ENCODE data around the gene QDPR. TPM values are rescaled to one million over a fixed set of nuclear protein-coding genes. Genes with fewer than 3 reads are reported as not detected.

The QDPR gene
- total RNA-seq, 2 donors from 2014 or later, result 5.8 to 14.8 TPM

GRCh38 chr4:17514865-17515264, 3.0 kb upstream of the QDPR start, which contains the start of gene CLRN2:
CLRN2 (plus strand) TSS chr4:17515165; CDS start chr4:17515267, 102 bp downstream.
- H3K27ac ChIP-seq, result no peak within 1 kb of the TSS
- no peak for DNase-seq (ENCODE audit: low spot score)

DNA sequence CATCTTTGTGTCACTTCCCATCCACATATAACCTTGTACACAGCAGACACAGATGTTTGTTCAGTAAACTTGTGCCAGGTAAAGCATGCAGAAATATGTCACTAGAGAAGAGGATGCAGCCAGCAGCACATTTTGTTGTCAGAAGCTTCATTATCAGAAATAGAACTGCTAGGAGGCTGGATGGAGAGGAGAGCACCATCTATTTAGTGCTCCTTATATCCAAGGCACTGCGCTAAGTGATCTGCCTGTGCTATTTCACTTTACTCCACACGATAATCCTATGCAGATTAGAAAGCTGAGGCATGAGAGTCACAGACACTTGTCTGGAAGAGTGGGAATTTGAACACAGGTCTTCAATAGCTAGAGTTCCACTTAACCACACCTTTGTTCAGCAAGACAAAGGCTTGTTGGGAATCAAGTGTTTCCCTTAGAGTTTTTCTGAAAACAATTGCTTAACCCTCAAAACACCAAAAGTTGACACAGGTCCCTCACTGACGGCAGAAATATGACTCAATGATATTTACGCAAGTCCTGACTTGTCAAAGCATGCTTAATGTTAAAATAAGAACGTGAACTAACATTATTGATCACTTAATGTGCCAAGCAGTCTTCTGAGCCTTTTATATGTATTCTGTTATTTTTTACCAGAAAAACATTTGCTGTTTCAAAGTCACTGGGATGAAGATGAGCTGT, 1.2 kb upstream of the QDPR start:
- no peak for DNase-seq (ENCODE audit: low spot score)
- Histone ChIP-seq H3K4me3 (no peak overlapping the region), H3K27me3 (no peaks in the 10 kb centered on the region), H3K4me1 (peaks cover 0 to 18% of the 10 kb centered on the region in 2 donors), H3K9me3 (no peaks in the 10 kb centered on the region), H3K27ac (no peak overlapping the region), H3K36me3 (peaks cover 2% of the 10 kb centered on the region)
- no peak for TF ChIP-seq CTCF (IDR thresholded peaks at IDR 0.05)

More at GRCh38 chr4:17514865-17515264, 3.0 kb upstream of the QDPR start, which contains the start of gene CLRN2:
- Histone ChIP-seq H3K9me3 (no peaks in the 10 kb centered on the region), H3K4me3 (no peak within 1 kb of the TSS), H3K36me3 (no peaks in the 10 kb centered on the region), H3K27me3 (no peaks in the 10 kb centered on the region), H3K4me1 (peaks cover 0 to 18% of the 10 kb centered on the region in 2 donors)
- TF ChIP-seq CTCF (IDR thresholded peaks at IDR 0.05), result no peak

GRCh38 chr4:17511509-17511949, 361 bp downstream of the QDPR start:
- no peaks in the 10 kb centered on the region for H3K27me3 ChIP-seq
- no peak for DNase-seq (ENCODE audit: low spot score)
- H3K36me3 ChIP-seq, result peaks cover 6% of the 10 kb centered on the region
- H3K27ac ChIP-seq, result peak overlapping the region; percentile 79 to 82
- peak overlapping the region; percentile 66 to 84 for H3K4me3 ChIP-seq
- no peak for TF ChIP-seq CTCF (IDR thresholded peaks at IDR 0.05)
- H3K4me1 ChIP-seq, result peaks cover 0 to 18% of the 10 kb centered on the region in 2 donors
- no peaks in the 10 kb centered on the region for H3K9me3 ChIP-seq

GRCh38 chr4:17511051-17511450, 839 bp downstream of the QDPR start:
- DNase-seq (ENCODE audit: low spot score), result no peak
- H3K27me3 ChIP-seq, result no peaks in the 10 kb centered on the region
- peak overlapping the region; percentile 66 to 84 for H3K4me3 ChIP-seq
- H3K27ac ChIP-seq, result peak overlapping the region; percentile 79 to 82
- H3K4me1 ChIP-seq, result peaks cover 0 to 18% of the 10 kb centered on the region in 2 donors
- H3K36me3 ChIP-seq, result peaks cover 10% of the 10 kb centered on the region
- TF ChIP-seq CTCF (IDR thresholded peaks at IDR 0.05), result no peak
- no peaks in the 10 kb centered on the region for H3K9me3 ChIP-seq

DNA sequence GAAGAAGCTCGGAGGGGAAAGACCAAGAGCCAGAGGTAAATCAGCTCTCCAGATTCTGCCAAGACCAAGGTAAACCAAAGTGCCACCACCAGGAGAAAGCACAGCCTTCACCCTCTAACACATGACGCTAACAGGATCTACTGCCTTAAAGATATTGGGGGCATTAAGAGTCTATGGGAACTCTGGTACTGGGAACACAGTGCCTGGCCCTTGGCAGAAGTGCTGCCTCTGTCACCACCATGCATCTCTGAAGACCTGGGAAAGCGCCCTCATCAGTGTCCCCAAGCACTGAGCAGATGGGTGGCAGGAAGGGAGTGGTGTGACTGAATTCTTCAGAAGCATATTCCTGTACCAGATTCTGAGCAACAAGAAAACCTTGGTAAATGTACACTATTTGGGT, 1.3 kb downstream of the QDPR start:
- no peak overlapping the region for H3K27ac ChIP-seq
- peaks cover 0 to 18% of the 10 kb centered on the region in 2 donors for H3K4me1 ChIP-seq
- no peaks in the 10 kb centered on the region for H3K9me3 ChIP-seq
- no peak for DNase-seq (ENCODE audit: low spot score)
- H3K27me3 ChIP-seq, result no peaks in the 10 kb centered on the region
- no peak overlapping the region for H3K4me3 ChIP-seq
- H3K36me3 ChIP-seq, result peaks cover 14% of the 10 kb centered on the region
- no peak for TF ChIP-seq CTCF (IDR thresholded peaks at IDR 0.05)

Measured in right atrium auricular region (tissue), 2 donors.